Measurements from ENCODE around the gene LARP1. TPM values are rescaled to one million over a fixed set of nuclear protein-coding genes. Genes with fewer than 3 reads are reported as not detected.

The LARP1 gene
- total and polyA plus RNA-seq, 9 of the 15 experiments (the other 6 are each of a cell fraction or from before 2014, with no cell fraction given), result 22.6 to 300 (median 92.0) TPM

DNA sequence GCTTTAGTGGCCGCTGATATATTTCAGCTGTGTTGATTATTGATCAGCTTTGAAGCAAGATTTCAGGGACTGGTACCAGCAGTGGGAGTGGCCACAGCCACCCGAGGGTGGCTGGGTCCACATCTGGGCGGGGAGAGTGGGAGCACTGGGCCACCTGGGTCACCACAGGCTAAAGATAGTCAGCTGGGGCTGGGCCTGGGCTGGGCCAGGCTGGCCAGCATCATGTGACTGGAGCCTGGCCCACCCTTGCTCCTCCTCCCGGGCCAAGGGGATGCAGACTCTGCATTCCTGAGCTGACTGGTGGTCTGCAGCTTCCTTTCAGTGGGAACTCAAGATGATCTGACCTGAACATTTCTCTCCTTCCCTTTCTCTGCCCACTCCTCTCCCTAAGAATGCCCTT, 27.1 kb downstream of the LARP1 start (continued):
- TF ChIP-seq, protein P1, sequence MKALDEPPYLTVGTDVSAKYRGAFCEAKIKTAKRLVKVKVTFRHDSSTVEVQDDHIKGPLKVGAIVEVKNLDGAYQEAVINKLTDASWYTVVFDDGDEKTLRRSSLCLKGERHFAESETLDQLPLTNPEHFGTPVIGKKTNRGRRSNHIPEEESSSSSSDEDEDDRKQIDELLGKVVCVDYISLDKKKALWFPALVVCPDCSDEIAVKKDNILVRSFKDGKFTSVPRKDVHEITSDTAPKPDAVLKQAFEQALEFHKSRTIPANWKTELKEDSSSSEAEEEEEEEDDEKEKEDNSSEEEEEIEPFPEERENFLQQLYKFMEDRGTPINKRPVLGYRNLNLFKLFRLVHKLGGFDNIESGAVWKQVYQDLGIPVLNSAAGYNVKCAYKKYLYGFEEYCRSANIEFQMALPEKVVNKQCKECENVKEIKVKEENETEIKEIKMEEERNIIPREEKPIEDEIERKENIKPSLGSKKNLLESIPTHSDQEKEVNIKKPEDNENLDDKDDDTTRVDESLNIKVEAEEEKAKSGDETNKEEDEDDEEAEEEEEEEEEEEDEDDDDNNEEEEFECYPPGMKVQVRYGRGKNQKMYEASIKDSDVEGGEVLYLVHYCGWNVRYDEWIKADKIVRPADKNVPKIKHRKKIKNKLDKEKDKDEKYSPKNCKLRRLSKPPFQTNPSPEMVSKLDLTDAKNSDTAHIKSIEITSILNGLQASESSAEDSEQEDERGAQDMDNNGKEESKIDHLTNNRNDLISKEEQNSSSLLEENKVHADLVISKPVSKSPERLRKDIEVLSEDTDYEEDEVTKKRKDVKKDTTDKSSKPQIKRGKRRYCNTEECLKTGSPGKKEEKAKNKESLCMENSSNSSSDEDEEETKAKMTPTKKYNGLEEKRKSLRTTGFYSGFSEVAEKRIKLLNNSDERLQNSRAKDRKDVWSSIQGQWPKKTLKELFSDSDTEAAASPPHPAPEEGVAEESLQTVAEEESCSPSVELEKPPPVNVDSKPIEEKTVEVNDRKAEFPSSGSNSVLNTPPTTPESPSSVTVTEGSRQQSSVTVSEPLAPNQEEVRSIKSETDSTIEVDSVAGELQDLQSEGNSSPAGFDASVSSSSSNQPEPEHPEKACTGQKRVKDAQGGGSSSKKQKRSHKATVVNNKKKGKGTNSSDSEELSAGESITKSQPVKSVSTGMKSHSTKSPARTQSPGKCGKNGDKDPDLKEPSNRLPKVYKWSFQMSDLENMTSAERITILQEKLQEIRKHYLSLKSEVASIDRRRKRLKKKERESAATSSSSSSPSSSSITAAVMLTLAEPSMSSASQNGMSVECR (CRISPR knock-in tag; IDR thresholded peaks at IDR 0.05), result no peak
- TF ChIP-seq TCF3 (CRISPR knock-in tag; IDR thresholded peaks at IDR 0.05) (no peak), RAD51 (IDR thresholded peaks at IDR 0.05; ENCODE audit: borderline replicate concordance, low read depth) (peak; percentile 81), CSDE1 (IDR thresholded peaks at IDR 0.05) (no peak), ERF (CRISPR knock-in tag; IDR thresholded peaks at IDR 0.05) (no peak), SUPT5H (IDR thresholded peaks at IDR 0.05) (no peak), KAT2B (IDR thresholded peaks at IDR 0.05; ENCODE audit: low read depth, low read length) (no peak), NR2F6 (CRISPR knock-in tag; IDR thresholded peaks at IDR 0.05) (no peak), PURB (CRISPR knock-in tag; IDR thresholded peaks at IDR 0.05; ENCODE audit: low read depth) (no peak), GTF2F1 (IDR thresholded peaks at IDR 0.05; ENCODE audit: low read depth, low read length) (no peak), POU5F1 (IDR thresholded peaks at IDR 0.05; ENCODE audit: borderline replicate concordance, low read depth, low read length, partially characterized antibody) (no peak), TOE1 (IDR thresholded peaks at IDR 0.05; ENCODE audit: borderline replicate concordance) (0 out of 2 replicates have a peak, but pooled peaks have one; percentile 53), TOE1 (CRISPR knock-in tag; IDR thresholded peaks at IDR 0.05; ENCODE audit: borderline replicate concordance, low read depth) (no peak), TRIM28 (IDR thresholded peaks at IDR 0.05) (no peak), ETS2 (tag; IDR thresholded peaks at IDR 0.05; ENCODE audit: borderline replicate concordance, poor library complexity, severe bottlenecking) (no peak), ELF2 (CRISPR knock-in tag; IDR thresholded peaks at IDR 0.05) (no peak), HDAC3 (IDR thresholded peaks at IDR 0.05; ENCODE audit: borderline replicate concordance, partially characterized antibody) (no peak), RBBP5 (IDR thresholded peaks at IDR 0.05; ENCODE audit: borderline replicate concordance, insufficient read depth, low read length, poor library complexity, severe bottlenecking) (no peak), SRF (CRISPR knock-in tag; IDR thresholded peaks at IDR 0.05) (no peak), GABPA (tag; conservative IDR thresholded peaks at IDR 0.05; ENCODE audit: low read depth) (no peak), POLR3G (IDR thresholded peaks at IDR 0.05; ENCODE audit: extremely low read depth, insufficient read length, insufficient replicate concordance) (no peak)
- TF ChIP-seq, protein P2, sequence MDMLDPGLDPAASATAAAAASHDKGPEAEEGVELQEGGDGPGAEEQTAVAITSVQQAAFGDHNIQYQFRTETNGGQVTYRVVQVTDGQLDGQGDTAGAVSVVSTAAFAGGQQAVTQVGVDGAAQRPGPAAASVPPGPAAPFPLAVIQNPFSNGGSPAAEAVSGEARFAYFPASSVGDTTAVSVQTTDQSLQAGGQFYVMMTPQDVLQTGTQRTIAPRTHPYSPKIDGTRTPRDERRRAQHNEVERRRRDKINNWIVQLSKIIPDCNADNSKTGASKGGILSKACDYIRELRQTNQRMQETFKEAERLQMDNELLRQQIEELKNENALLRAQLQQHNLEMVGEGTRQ (CRISPR knock-in tag; IDR thresholded peaks at IDR 0.05), result peak; percentile 81
- TF ChIP-seq, protein P3, sequence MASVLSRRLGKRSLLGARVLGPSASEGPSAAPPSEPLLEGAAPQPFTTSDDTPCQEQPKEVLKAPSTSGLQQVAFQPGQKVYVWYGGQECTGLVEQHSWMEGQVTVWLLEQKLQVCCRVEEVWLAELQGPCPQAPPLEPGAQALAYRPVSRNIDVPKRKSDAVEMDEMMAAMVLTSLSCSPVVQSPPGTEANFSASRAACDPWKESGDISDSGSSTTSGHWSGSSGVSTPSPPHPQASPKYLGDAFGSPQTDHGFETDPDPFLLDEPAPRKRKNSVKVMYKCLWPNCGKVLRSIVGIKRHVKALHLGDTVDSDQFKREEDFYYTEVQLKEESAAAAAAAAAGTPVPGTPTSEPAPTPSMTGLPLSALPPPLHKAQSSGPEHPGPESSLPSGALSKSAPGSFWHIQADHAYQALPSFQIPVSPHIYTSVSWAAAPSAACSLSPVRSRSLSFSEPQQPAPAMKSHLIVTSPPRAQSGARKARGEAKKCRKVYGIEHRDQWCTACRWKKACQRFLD (CRISPR knock-in tag; IDR thresholded peaks at IDR 0.05), result no peak
